ENCODE results near the gene RNU4-1.
A peak's percentile ranks its signal among the peaks of the same experiment; 100 is the strongest.

Gene RNU4-1

DNA sequence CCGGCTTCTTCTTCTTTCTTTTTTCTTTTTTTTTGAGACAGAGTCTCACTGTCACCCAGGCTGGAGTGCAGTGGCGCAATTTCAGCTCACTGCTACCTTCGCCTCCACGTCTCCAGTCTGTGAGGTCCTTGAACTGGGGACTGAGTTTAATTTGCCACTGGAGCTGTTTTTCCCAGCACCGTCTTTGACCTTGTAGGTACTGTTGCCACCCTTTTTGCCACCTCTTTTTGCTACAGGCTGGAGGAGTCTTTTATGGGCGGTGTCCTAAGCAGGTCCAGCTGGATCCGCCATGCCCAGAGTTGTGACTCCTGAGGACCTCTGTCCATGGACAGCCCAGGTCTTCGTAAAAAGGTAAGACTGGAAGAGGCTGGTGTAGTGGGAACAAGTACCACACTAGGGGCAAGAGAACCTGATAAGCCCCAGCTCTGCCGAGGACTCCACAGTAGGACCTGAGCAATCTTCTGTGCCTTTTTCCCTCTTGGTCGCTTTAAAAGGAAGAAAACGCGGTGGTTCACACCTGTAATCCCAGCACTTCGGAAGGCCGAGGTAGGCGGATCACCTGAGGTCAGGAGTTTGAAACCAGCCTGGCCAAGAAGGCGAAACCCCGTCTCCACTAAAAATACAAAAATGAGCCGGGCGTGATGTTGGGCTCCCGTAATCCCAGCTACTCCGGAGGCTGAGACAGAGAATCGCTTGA, 2.3 kb downstream of the RNU4-1 start:
- Histone ChIP-seq H3K79me2 (ENCODE audit: control insufficient read depth, insufficient read depth, low read length, unreplicated experiment) (no peaks in the 10 kb centered on the region), H3K27ac (ENCODE audit: low read depth, low read length) (peak overlapping the region; percentile 99), H3K36me3 (ENCODE audit: insufficient read depth, low read length) (no peaks in the 10 kb centered on the region), H3K27me3 (ENCODE audit: insufficient read depth, low read length) (no peaks in the 10 kb centered on the region), H3K4me1 (ENCODE audit: control insufficient read depth, insufficient read depth, low read length, unreplicated experiment) (peaks cover 4% of the 10 kb centered on the region), H3K4me3 (ENCODE audit: low read depth, low read length) (peak overlapping the region; percentile 68), H2AFZ (ENCODE audit: low read length, unreplicated experiment) (no peak overlapping the region)

- Histone ChIP-seq H3K4me3 (ENCODE audit: low read depth, low read length) (no peak overlapping the region), H2AFZ (ENCODE audit: low read length, unreplicated experiment) (no peak overlapping the region), H3K79me2 (ENCODE audit: control insufficient read depth, insufficient read depth, low read length, unreplicated experiment) (no peaks in the 10 kb centered on the region), H3K36me3 (ENCODE audit: insufficient read depth, low read length) (no peaks in the 10 kb centered on the region), H3K4me1 (ENCODE audit: control insufficient read depth, insufficient read depth, low read length, unreplicated experiment) (peaks cover 4% of the 10 kb centered on the region), H3K27me3 (ENCODE audit: insufficient read depth, low read length) (no peaks in the 10 kb centered on the region), H3K27ac (ENCODE audit: low read depth, low read length) (no peak overlapping the region)
These were observed 5.5 kb downstream of the RNU4-1 start for GRCh38 chr12:120287491-120287890.

GRCh38 chr12:120286768-120287490, 6.1 kb downstream of the RNU4-1 start:
- no peak overlapping the region for H3K4me3 ChIP-seq (ENCODE audit: low read depth, low read length)
- H3K4me1 ChIP-seq (ENCODE audit: control insufficient read depth, insufficient read depth, low read length, unreplicated experiment) = peaks cover 4% of the 10 kb centered on the region
- no peak overlapping the region for H2AFZ ChIP-seq (ENCODE audit: low read length, unreplicated experiment)
- H3K36me3 ChIP-seq (ENCODE audit: insufficient read depth, low read length) = no peaks in the 10 kb centered on the region
- H3K27me3 ChIP-seq (ENCODE audit: insufficient read depth, low read length) = no peaks in the 10 kb centered on the region
- no peak overlapping the region for H3K27ac ChIP-seq (ENCODE audit: low read depth, low read length)
- no peaks in the 10 kb centered on the region for H3K79me2 ChIP-seq (ENCODE audit: control insufficient read depth, insufficient read depth, low read length, unreplicated experiment)

DNA sequence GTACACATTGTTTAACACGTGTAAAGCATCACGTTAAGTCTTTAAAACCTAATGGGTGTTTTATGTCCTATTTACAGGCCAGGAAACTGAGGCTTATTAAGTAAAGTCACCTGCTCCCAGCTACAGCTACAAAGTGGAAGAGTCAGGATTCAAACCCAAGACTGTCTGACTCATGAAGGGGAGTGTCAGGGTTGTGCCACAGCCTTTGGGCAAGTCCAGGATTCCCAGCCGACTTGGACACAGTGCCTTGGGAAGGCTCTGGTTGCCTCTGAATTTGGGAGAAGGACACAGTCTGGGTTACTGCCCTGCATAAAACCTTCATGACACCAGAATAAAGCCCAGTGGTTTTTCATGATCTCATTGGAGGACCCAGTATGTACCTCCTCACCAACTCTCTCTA, 8.7 kb downstream of the RNU4-1 start:
- no peak overlapping the region for H2AFZ ChIP-seq (ENCODE audit: low read length, unreplicated experiment)
- H3K4me1 ChIP-seq (ENCODE audit: control insufficient read depth, insufficient read depth, low read length, unreplicated experiment) = no peaks in the 10 kb centered on the region
- no peaks in the 10 kb centered on the region for H3K36me3 ChIP-seq (ENCODE audit: insufficient read depth, low read length)
- no peak overlapping the region for H3K4me3 ChIP-seq (ENCODE audit: low read depth, low read length)
- no peak overlapping the region for H3K27ac ChIP-seq (ENCODE audit: low read depth, low read length)
- H3K79me2 ChIP-seq (ENCODE audit: control insufficient read depth, insufficient read depth, low read length, unreplicated experiment) = no peaks in the 10 kb centered on the region
- no peaks in the 10 kb centered on the region for H3K27me3 ChIP-seq (ENCODE audit: insufficient read depth, low read length)

- Histone ChIP-seq H3K4me3 (ENCODE audit: low read depth, low read length) (no peak overlapping the region), H3K27me3 (ENCODE audit: insufficient read depth, low read length) (no peaks in the 10 kb centered on the region), H3K36me3 (ENCODE audit: insufficient read depth, low read length) (no peaks in the 10 kb centered on the region), H3K27ac (ENCODE audit: low read depth, low read length) (no peak overlapping the region), H2AFZ (ENCODE audit: low read length, unreplicated experiment) (no peak overlapping the region), H3K79me2 (ENCODE audit: control insufficient read depth, insufficient read depth, low read length, unreplicated experiment) (no peaks in the 10 kb centered on the region), H3K4me1 (ENCODE audit: control insufficient read depth, insufficient read depth, low read length, unreplicated experiment) (no peaks in the 10 kb centered on the region)
These were observed 9.7 kb downstream of the RNU4-1 start for GRCh38 chr12:120283318-120283717.

- Histone ChIP-seq H3K36me3 (ENCODE audit: insufficient read depth, low read length) (no peaks in the 10 kb centered on the region), H2AFZ (ENCODE audit: low read length, unreplicated experiment) (no peak overlapping the region), H3K79me2 (ENCODE audit: control insufficient read depth, insufficient read depth, low read length, unreplicated experiment) (no peaks in the 10 kb centered on the region), H3K4me1 (ENCODE audit: control insufficient read depth, insufficient read depth, low read length, unreplicated experiment) (no peaks in the 10 kb centered on the region), H3K27ac (ENCODE audit: low read depth, low read length) (no peak overlapping the region), H3K4me3 (ENCODE audit: low read depth, low read length) (no peak overlapping the region), H3K27me3 (ENCODE audit: insufficient read depth, low read length) (no peaks in the 10 kb centered on the region)
These were observed 14.6 kb downstream of the RNU4-1 start for GRCh38 chr12:120278137-120279069.

DNA sequence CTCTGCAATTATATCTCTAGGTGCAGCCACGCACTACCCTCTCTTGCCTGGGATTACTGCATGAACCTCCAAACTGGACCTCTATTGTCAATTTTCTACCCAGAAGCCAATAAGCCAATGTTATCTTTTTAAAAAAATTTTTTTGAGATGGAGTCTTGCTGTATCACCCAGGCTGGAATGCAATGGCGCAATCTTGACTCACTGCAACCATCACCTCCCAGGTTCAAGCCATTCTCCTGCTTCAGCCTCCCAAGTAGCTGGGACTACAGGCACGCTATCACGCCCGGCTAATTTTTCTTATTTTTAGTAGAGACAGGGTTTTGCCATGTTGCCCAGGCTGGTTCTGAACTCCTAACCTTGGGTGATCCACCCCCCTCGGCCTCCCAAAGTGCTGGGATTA, 16.3 kb downstream of the RNU4-1 start:
- no peak overlapping the region for H2AFZ ChIP-seq (ENCODE audit: low read length, unreplicated experiment)

DNA sequence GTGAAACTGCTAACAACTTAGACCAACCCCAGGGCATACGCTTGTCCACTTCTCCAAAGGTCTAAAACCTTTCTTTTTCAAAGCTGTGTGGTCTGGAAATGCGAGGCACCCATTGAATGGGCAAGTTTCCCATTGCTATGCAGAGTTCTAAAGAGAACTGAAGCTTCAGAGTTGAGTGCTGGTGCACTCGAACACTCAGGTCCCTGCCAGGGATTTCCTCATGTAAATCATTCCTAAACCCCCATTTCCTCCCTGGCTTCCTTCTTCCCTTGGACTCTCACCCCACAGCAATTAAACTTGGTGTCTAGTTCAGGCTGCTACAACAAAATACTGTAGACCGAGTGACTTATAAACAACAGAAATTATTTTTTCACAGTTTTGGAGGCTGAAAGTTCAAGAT, 25.3 kb downstream of the RNU4-1 start:
- no peaks in the 10 kb centered on the region for H3K27me3 ChIP-seq (ENCODE audit: insufficient read depth, low read length)
- H3K36me3 ChIP-seq (ENCODE audit: insufficient read depth, low read length) = no peaks in the 10 kb centered on the region
- no peak overlapping the region for H2AFZ ChIP-seq (ENCODE audit: low read length, unreplicated experiment)
- H3K27ac ChIP-seq (ENCODE audit: low read depth, low read length) = no peak overlapping the region
- no peak overlapping the region for H3K4me3 ChIP-seq (ENCODE audit: low read depth, low read length)
- peaks cover 28% of the 10 kb centered on the region for H3K79me2 ChIP-seq (ENCODE audit: control insufficient read depth, insufficient read depth, low read length, unreplicated experiment)
- peaks cover 8% of the 10 kb centered on the region for H3K4me1 ChIP-seq (ENCODE audit: control insufficient read depth, insufficient read depth, low read length, unreplicated experiment)

More for the DNA sequence above, 16.3 kb downstream of the RNU4-1 start:
- H3K4me1 ChIP-seq (ENCODE audit: control insufficient read depth, insufficient read depth, low read length, unreplicated experiment) = no peaks in the 10 kb centered on the region
- no peaks in the 10 kb centered on the region for H3K79me2 ChIP-seq (ENCODE audit: control insufficient read depth, insufficient read depth, low read length, unreplicated experiment)
- no peak overlapping the region for H3K4me3 ChIP-seq (ENCODE audit: low read depth, low read length)
- no peak overlapping the region for H3K27ac ChIP-seq (ENCODE audit: low read depth, low read length)
- no peaks in the 10 kb centered on the region for H3K36me3 ChIP-seq (ENCODE audit: insufficient read depth, low read length)
- no peaks in the 10 kb centered on the region for H3K27me3 ChIP-seq (ENCODE audit: insufficient read depth, low read length)

- Histone ChIP-seq H3K27ac (ENCODE audit: low read depth, low read length) (no peak overlapping the region), H2AFZ (ENCODE audit: low read length, unreplicated experiment) (no peak overlapping the region), H3K36me3 (ENCODE audit: insufficient read depth, low read length) (no peaks in the 10 kb centered on the region), H3K27me3 (ENCODE audit: insufficient read depth, low read length) (no peaks in the 10 kb centered on the region), H3K4me3 (ENCODE audit: low read depth, low read length) (no peak overlapping the region; the same call in 1 of the 2 replicates), H3K79me2 (ENCODE audit: control insufficient read depth, insufficient read depth, low read length, unreplicated experiment) (peaks cover 42% of the 10 kb centered on the region), H3K4me1 (ENCODE audit: control insufficient read depth, insufficient read depth, low read length, unreplicated experiment) (peaks cover 22% of the 10 kb centered on the region)
These were observed 26.7 kb downstream of the RNU4-1 start for GRCh38 chr12:120266180-120266870.

Measured in ACC112 (cell line).